EH (cell line): ENCODE results near the gene FNIP1.
A peak's percentile ranks its signal among the peaks of the same experiment; 100 is the strongest.
"Not testable (repeated sequence)": the region's sequence is repeated elsewhere in the genome, so short reads cannot be mapped to it uniquely, and the experiment has no call there.

ENCODE experiments used
- DNase-seq: peaks from one replicate; pipeline ENCODE4 v3.0.0-alpha.2; 2015; ENCODE audit warnings: low read depth

Gene FNIP1

DNA sequence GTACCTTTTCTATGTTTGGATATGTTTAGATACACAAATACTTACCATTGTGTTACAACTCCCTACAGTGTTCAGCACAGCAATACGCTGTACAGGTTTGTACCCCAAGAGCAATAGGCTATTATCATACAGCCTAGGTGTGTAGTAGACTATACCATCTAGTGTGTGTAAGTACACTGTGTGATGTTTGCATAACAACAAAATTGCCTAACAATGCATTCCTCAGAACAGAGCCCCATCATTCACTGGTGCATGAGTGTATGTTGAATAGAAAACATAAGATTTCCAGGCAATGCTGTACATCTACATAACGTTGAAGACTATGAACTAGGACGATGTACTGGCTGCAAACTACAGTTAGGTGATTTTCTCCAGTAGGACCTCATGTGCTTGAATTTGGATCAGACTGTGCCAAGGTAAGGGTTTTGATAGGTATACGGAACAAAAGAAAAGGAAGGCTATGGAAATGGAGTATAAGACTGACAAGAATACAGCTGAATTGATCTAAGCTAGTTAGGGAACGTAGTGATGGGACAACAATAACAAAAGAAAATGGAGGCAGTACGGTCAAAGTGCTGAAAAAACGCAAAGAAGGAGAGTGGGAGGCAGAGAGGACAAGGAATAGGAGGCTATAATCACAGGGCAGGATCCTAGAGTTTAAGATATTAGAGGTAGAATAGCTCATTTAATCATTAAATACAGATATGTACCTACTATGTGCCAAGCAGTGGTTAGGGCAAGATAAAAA is 46.9 kb downstream of the FNIP1 start:
- DNase-seq = no peak

DNA sequence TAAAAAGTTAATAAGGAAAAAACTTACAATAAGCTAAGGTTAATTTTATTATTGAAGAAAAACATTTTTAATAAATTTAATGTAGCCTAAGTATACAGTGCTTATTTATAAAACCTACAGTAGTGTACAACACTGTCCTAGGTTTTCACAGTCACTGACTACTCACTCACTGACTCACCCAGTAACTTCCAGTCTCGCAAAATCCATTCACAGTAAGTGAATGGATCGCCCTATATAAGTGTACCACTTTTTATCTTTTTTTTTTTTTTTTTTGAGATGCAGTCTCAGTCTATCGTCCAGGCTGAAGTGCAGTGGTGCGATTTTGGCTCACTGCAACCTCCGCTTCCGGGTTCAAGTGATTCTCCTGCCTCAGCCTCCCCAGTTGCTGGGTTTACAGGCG is 47.7 kb downstream of the FNIP1 start:
- peak; percentile 57 for DNase-seq

DNA sequence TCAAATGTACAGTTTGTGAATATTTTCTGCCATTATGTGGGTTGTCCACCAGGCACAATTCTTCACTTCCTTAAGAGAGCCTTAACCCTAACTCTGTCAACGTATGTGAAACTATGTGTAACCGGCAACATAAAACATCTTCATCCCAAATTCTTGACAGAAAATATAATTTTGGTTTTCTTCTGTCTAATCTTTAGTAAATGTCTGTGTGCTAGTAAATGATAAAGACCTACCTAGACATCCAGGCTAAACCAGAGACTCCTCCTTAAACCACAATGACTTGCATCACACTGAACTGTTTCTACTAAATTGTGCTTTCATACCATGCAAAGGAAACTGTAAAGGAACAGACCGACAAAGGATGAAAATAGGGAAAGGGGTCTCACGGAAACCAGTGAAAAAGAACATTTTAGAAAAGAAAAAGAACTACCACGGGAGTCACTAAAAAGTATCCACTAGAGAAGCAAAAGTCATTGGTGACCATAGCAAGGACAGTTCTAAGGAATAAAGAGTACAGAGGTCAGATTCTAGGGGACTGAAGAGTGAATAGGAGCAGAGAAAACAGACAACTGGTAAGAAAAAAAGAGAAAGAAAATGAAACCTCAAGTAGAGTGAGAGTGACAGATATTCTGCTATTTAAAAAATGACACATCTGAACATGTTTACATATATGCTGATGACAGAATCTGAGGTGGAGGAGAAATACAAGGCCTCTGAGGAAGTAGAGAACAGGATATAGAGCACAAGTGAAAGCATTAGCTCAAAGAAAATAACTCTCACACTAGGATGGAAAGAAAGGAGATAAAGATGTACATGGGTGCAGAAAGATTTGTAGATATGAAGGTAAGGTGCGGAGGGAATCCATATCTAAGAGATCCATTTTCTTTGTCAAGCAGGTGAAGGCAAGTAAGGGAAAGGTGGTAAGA is 49.4 kb downstream of the FNIP1 start:
- peak; percentile 32 for DNase-seq

DNA sequence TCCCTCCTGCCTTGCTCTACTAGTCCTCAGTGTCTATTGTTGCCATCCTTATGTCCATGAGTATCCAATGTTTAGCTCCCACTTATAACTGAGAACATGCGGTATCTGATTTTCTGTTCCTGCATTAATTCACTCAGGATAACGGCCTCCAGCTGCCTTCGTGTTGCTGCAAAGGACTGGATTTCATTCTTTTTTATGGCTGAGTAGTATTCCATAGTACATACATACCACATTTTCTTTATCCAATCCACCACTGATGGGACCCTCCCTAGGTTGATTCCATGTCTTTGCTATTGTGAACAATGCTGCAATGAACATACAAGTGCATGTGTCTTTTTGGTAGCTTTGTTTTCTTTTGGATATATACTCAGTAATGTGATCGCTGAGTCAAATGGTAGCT is 50.4 kb downstream of the FNIP1 start:
- DNase-seq = no peak

DNA sequence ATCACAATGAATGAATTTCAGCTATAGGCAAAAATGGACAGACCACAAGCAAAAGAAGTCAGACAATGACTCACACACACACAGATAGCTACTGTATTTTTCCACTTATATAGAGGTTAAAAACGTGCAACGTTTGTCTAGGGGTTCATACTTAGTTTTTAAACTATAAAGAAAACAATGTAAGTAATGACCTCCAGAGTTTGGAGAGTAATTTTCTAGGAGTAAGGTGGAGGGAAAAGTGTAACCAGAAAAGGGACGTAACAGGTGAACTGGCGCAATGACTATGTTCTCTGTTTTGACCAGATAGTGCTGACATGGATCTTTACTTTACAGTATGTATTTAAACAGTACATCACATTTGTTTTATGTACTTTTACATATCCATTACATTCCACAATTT is 51.1 kb downstream of the FNIP1 start:
- DNase-seq = no peak

DNA sequence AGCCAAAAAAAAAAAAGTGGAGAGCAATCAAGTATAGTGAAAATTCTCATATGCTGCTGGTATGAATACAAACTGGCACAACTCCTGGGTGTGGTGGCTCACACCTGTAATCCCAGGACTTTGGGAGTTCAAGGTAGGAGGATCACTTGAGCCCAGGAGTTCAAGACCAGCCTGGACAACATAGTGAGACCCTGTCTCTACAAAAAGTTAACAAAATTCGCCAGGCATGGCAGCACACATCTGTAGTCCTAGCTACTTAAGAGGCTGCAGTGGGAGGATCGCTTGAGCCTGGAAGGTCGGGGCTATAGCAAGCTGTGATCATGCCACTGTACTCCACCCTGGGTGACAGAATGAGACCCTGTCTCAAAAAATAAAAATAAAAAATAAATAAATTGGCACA is 51.7 kb downstream of the FNIP1 start:
- no peak for DNase-seq

DNA sequence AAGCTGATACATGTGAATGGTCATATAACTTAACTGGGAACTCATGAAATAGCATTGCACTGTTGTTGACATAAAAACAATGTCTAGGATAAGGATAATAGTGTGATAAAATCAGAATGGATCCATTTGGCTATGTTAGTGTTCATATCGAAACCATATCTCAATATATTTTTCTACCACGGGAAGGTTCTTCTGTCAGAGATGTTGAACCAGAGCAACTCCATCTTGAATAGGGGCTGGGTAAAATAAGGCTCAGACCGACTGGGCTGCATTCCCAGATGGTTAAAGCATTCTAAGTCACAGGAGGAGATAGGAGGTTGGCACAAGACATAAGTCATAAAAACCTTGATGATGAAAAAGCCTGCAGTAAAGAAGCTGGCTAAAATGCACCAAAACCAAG is 56.3 kb downstream of the FNIP1 start:
- no peak for DNase-seq

DNA sequence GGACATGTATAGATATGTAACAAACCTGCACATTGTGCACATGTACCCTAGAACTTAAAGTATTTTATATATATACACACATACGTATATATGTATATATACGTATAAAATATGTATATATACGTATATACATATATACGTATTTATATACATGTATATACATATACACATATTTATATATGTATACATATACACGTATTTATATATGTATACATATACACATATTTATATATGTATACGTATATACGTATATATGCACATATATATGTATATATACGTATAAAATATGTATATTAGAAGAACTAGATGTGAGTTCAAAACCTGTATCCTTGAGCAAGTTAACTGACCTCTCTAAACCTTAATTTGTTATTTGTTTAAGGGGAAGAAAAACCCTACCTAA is 61.4 kb downstream of the FNIP1 start:
- DNase-seq = no peak

DNA sequence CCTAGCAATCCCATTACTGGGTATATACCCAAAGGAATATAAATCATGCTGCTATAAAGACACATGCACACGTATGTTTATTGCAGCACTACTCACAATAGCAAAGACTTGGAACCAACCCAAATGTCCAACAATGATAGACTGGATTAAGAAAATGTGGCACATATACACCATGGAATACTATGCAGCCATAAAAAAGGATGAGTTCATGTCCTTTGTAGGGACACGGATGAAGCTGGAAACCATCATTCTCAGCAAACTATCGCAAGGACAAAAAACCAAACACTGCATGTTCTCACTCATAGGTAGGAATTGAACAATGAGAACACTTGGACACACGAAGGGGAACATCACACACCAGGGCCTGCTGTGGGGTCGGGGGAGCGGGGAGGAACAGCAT is 61.9 kb downstream of the FNIP1 start:
- DNase-seq = not testable (repeated sequence)

DNA sequence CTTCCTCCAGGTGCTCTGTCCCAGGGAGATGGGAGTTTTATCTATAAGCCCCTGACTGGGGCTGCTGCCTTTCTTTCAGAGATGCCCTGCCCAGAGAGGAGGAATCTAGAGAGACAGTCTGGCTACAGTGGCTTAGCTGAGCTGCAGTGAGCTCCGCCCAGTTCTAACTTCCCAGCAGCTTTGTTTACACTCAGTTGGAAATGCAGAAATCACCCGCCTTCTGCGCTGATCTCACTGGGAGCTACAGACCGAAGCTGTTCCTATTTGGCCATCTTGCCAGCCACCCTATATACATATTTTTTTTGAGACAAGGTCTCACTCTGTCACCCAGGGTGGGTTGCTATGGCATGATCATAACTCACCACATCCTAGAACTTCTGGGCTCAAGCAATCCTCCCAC is 67.5 kb downstream of the FNIP1 start:
- DNase-seq = not testable (repeated sequence)

DNA sequence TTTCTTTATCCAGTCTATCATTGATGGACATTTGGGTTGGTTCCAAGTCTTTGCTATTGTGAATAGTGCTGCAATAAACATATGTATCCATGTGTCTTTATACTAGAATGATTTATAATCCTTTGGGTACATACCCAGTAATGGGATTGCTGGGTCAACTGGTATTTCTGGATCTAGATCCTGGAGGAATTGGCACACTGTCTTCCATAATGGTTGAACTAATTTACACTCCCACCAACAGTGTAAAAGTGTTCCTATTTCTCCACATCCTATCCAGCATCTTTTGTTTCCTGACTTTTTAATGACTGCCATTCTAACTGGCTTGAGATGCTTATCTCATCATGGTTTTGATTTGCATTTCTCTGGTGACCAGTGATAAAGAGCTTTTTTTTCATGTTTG is 72.7 kb downstream of the FNIP1 start:
- not testable (repeated sequence) for DNase-seq

DNA sequence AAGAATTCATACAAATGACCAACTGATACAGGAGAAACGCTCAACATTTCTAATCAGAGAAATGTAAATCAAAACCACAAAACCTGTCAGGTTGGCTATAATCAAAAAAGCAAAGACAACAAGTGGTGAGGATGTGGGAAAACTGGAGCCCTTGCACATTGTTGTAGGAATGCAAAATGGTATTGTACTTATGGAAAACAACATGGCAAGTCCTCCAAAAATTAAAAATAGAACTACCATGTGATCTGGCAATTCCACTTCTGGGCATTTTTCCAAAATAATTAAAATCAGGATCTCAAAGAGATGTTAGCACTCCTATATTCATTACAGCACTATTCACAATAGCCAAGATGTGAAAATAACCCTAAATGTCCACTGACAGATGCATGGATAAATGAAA is 76.1 kb downstream of the FNIP1 start:
- peak; percentile 38 for DNase-seq

DNA sequence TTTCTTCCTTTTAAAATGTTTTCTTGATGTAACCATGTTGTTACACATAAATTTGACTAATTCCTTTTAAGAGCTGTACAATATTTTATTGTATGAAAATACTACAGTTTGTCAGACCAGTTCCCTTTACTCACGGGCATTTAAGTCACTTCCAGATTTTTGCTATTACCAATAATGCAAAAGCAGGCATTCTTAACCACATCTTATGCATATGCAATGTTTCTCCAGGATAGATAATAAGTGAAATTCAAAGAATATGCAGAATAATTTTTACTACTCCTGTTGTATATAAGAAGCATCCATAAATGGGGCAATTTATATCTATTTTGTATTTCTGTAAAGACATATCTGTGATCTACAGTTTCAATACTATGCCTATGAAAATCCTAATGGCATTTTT is 77.3 kb downstream of the FNIP1 start:
- DNase-seq = no peak

DNA sequence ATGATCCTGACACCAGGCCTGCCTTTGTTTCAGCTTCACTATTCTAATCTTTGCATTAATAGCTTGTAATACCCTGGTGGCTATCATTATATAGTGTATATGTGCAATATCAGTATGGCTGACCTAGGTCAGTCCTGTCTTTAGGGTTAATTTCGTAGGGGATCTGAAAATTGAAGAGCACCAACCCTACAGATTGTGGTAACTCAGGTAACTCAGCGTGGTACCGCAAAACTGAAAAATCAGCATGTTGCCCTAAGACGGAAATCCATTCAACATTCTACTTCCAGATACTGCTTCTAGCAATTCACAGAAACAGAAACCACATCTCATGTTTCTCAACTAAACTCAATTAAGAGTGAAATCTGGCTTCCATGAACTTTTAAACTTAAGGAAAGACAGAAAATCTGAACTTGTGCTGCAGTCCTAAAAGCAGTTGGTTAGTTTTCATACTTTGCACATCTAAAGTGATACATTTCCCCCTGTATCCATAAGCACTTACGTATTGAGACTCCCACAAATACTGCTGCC is 78.3 kb downstream of the FNIP1 start:
- no peak for DNase-seq

DNA sequence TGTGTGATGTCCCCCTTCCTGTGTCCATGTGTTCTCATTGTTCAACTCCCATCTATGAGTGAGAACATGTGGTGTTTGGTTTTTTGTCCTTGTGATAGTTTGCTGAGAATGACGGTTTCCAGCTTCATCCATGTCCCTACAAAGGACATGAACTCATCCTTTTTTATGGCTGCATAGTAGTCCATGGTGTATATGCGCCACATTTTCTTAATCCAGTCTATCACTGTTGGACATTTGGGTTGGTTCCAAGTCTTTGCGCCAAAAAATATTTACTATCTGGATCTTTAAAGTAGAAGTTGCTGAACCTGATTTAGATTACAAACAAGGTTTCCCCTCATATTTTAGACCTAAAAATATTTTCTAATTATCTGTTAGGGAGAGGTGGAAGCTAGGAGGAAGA is 79.7 kb downstream of the FNIP1 start:
- not testable (repeated sequence) for DNase-seq

DNA sequence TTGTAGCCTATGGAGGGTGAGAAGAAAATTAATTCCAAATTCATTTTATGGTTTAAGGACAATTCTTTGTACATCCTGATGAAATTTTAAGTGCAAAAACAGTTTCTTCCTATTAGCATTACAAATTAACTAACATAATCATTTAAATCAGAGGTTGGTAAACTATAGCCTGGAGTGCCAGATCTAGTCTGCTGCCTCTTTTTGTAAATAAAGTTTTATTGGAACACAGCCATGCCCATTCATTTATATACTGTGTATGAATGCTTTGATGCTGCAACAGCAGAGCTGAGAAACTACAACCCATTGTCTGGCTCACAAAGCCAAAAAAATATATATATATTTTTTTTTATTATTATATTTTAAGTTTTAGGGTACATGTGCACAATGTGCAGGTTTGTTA is 80.2 kb downstream of the FNIP1 start:
- DNase-seq = no peak

DNA sequence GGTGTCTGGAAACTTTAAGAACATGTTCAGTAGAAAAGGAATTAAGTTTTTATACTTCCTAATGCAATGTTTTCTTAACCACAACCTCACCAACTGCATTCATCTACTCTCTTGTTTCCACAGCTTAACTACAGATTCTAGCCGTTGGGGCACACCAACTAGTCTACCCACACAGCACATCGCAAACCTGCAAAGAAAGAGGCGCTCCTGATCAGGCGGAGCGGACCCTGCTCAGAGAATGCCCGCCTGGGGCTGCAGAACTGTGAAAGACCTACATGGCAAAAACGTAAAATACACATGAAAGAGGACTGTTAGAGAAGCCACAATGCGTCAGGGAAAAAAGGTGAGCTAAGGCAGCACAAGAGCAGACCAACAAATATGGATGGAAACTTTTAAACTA is 86.4 kb downstream of the FNIP1 start:
- no peak for DNase-seq

DNA sequence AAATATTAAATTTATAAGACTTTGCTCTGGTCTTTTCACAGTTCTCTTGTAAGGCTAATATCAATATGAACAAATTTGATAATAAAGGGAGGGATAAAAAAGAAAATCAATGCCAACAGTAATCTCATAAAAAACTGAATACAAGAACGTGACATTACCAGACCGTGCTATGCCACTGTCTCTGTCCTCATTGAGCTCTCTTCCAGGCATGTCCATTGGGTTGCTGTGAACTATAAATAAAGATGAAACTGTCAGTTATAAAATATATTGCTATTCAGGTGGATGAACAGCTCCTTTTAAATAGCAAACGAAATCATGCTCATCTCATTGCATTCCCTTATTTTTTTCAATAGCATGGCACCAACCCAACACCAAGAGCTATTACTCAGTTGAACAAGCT is 87.8 kb downstream of the FNIP1 start:
- DNase-seq = no peak

DNA sequence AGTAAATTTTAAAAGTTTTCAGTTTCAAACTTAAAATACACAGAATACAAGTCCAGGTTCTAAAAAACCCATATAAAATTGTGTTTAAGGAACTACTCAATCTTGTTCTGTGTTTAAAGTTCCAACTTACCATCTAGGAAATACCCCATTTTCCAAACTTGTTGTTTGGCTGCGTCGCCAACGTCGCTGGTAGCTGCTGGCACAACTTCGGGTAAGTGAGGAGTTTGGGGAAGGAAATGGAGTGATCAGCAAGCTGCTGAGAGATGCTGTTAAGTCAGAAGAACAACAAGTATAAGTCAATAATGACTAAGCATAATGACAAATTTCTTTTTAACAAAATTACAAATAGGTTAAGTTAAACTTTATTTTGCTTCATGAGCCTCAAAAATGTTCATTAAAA is 90.5 kb downstream of the FNIP1 start:
- DNase-seq = no peak

DNA sequence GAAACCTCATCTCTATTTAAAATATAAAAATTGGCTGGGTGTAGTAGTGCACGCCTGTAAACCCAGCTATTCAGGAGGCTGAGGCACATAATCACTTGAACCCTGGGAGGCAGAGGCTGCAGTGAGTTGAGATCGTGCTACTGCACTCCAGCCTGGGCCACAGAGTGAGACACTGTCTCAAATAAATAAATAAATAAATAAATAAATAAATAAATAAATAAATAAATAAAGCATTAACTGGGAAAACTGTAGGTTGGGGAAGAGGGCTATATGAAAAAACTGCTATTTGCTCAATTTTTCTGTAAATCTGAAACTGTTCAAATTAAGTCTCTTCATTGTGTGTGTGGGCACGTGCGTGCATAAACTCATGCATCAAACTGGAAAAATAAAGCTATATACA is 101.9 kb downstream of the FNIP1 start:
- DNase-seq = no peak

DNA sequence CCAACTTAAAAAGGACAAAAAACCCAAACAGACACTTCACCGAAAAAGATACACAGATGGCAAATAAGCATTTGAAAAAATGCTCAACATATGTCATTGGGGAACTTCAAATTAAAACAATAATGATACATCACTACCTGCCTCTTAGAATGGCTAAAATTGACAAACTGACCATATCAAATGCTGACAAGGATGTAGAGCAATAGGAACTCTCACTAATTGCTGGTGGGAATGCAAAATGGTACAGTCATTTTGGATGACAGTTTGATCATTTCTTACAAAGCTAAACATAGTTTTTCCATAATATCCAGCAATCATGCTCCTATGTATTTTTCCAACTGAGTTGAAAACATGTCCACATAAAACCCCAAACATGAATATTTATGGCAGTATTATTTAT is 102.9 kb downstream of the FNIP1 start:
- no peak for DNase-seq

DNA sequence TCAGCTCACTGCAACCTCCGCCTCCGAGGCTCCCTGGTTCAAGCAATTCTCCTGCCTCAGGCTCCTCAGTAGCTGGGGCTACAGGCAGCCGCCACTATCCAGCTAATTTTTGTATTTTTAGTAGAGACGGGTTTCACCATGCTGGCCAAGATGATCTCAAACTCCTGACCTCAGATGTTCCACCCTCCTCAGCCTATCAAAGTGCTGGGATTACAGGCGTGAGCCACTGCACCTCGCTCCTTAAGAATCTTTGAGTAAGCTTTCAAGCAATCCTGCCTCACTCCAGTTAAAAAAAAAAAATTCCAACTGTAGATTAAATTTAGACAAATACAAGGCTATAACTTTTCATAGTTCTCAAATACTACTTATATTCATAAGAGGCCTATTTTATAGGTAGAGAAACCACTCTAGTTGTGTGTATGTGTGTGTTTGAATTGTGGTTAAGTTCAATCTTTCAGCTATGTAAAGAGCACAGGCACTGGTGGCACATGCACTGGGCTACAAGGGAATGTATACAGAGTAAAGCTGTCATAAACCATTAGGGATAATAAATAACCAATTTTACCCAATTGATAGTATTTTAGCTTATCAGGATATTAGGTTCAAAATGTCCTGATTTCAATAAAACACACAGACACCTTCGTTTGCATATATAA is 111.2 kb downstream of the FNIP1 start:
- no peak for DNase-seq

DNA sequence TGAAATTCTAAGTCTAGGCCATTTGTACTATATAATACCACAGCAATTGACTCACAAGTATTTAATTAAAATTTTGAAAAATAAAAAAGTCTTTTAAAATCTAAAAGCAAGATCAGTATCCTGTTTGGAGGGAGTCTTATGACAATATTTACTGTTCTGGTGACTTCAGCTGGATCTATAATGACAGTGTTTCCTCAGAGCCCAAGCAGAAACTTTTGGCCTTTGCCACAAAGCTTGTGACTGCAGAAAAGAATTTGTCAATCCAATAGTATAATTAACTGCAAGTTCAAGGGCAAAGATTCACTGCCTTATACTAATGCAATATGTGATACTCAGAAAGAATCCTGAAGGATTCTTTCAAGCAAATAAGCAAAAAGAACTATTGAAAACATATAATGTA is 112.2 kb downstream of the FNIP1 start:
- peak; percentile 46 for DNase-seq
